NB4 (cell line): ENCODE data around the gene CST6.
A peak's percentile ranks its signal among the peaks of the same experiment; 100 is the strongest.
"Not testable (repeated sequence)": the region's sequence is repeated elsewhere in the genome, so short reads cannot be mapped to it uniquely, and the experiment has no call there.

Experiments used
- DNase-seq: peaks from one replicate; pipeline ENCODE4 v3.0.0; 2010; ENCODE audit warnings: low read depth
- H3K4me3 ChIP-seq: one replicate; pipeline ENCODE4 v1.5.1; 2011; ENCODE audit warnings: mild to moderate bottlenecking, low read depth, low read length, moderate library complexity
- MAX ChIP-seq: IDR thresholded peaks from 2 replicates; pipeline ENCODE4 v1.6.1; 2011; ENCODE audit warnings: low read depth, low read length
- MYC ChIP-seq: IDR thresholded peaks from 2 replicates; pipeline ENCODE4 v1.6.1; 2011; ENCODE audit warnings: low read depth, low read length
- POLR2A ChIP-seq: IDR thresholded peaks from 2 replicates; pipeline ENCODE4 v1.6.1; 2011; ENCODE audit warnings: mild to moderate bottlenecking; ENCODE audit not compliant: insufficient read length; ENCODE audit errors: extremely low read depth
- TF ChIP-seq, protein P1 (sequence below): IDR thresholded peaks from one replicate; pipeline ENCODE4 v1.5.1; 2012; ENCODE audit warnings: low read depth, low read length

CST6 gene

GRCh38 chr11:66006891-66007176, 5.0 kb upstream of the CST6 start:
- DNase-seq, result no peak
- no peak overlapping the region for H3K4me3 ChIP-seq
- TF ChIP-seq MYC, result no peak

DNA sequence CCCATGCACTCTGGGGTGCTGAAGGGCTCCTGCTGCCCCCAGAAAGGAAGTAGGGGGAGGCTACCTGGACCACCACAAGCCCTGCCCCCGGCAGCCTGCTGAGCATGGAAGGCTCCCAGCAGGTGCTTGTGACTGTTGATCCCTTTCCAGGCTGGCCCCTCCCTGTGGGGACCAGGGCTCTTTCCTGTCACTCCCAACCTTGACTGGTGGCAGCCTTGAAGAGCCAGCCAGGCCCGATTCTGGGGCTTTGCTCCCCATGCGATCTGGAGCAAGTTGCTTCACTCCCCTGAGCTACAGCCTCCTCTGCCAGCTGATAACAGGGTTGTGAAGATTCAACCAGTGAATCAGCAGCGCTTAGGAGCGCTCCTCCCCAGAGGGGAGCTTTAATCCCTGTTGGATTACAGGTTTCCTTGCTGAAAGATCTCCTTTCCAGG, 4.6 kb upstream of the CST6 start:
- peak; percentile 32 for DNase-seq
- TF ChIP-seq POLR2A (no peak), MYC (no peak), MAX (no peak)
- TF ChIP-seq, protein P1, sequence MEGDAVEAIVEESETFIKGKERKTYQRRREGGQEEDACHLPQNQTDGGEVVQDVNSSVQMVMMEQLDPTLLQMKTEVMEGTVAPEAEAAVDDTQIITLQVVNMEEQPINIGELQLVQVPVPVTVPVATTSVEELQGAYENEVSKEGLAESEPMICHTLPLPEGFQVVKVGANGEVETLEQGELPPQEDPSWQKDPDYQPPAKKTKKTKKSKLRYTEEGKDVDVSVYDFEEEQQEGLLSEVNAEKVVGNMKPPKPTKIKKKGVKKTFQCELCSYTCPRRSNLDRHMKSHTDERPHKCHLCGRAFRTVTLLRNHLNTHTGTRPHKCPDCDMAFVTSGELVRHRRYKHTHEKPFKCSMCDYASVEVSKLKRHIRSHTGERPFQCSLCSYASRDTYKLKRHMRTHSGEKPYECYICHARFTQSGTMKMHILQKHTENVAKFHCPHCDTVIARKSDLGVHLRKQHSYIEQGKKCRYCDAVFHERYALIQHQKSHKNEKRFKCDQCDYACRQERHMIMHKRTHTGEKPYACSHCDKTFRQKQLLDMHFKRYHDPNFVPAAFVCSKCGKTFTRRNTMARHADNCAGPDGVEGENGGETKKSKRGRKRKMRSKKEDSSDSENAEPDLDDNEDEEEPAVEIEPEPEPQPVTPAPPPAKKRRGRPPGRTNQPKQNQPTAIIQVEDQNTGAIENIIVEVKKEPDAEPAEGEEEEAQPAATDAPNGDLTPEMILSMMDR, result no peak
- H3K4me3 ChIP-seq, result no peak overlapping the region

DNA sequence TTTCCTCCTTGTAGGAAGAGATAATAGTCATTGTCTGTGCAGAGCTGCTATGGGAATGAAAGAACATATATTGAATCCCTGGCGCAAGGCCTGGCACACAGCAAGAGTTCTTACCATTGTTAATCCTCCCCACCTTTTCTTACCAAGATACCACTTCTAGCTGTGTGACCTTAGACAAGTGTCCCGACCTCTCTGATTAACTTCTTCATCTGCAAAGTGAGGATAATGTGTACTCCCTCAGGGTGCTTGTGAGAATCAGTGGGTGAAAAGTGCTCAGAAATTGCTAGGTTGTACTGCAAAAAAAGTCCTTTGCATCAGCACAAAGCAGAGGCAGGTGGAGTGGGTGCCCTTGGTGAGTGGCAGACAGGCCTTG, 3.7 kb upstream of the CST6 start:
- no peak overlapping the region for H3K4me3 ChIP-seq
- DNase-seq, result no peak
- no peak for TF ChIP-seq POLR2A
- TF ChIP-seq, protein P1, result no peak
- no peak for TF ChIP-seq MAX
- TF ChIP-seq MYC, result no peak

- no peak for TF ChIP-seq MAX
- TF ChIP-seq, protein P1, result no peak
- no peak for TF ChIP-seq MYC
- no peak for TF ChIP-seq POLR2A
- H3K4me3 ChIP-seq, result no peak overlapping the region
- DNase-seq, result peak; percentile 33
These were observed 3.2 kb upstream of the CST6 start for GRCh38 chr11:66008468-66009101.

- not testable (repeated sequence) for H3K4me3 ChIP-seq, DNase-seq
These were observed 1.8 kb upstream of the CST6 start for GRCh38 chr11:66010036-66010435.

DNA sequence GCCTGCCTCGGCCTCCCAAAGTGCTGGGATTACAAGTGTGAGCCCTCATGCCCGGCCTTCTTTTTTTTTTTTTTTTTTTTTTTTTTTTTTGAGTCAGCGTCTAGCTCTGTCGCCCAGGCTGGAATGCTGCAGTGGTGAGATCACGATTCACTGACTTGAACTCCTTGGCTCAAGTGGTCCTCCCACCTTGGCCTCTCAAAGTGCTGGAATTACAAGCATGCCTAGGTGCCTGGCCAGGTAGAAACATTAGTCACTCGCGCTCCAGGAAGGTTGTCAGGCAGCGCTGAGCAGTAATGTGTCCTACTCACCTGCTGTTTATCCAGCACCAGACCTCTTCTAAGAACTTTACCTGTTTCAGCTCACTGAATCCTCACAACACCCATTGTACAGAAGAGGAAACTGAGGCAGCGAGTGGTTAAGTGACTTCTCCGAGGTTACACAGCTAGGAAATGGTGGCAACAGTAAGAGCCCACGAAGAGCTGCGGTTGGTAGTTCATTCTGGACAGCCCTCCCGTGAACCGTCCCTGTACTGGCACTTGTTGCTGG, 496 bp upstream of the CST6 start:
- DNase-seq, result no peak
- TF ChIP-seq POLR2A (no peak), MYC (no peak), MAX (no peak)
- no peak overlapping the region for H3K4me3 ChIP-seq

DNA sequence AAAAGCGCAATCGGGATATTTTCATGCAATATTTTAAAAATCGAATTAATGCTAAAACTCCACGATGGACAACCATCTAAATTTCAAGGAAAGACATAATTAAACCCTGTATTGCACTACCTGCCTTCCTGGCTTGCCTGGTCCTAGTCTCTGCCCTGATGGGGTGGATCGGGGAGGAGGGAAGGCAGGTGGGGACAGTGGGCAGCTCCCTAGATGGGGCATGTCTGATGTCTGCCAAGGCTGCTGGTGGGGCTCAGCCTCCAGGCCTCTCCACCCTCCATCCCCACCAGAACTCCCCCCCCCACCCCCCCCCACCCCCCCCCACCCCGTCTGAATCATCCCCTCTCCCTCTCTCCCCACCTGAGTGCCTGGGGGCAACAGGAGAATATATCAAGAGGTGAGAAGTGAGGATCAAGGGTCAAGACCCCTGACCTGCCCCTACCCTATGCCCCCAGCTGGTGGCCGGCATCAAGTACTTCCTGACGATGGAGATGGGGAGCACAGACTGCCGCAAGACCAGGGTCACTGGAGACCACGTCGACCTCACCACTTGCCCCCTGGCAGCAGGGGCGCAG, 650 bp downstream of the CST6 start:
- H3K4me3 ChIP-seq, result no peak overlapping the region

More for the DNA sequence above, 650 bp downstream of the CST6 start:
- DNase-seq, result no peak
- TF ChIP-seq MAX (no peak), MYC (no peak), POLR2A (no peak)
